ENCODE results near the gene INPP5F.
A peak's percentile ranks its signal among the peaks of the same experiment; 100 is the strongest.

The INPP5F gene

DNA sequence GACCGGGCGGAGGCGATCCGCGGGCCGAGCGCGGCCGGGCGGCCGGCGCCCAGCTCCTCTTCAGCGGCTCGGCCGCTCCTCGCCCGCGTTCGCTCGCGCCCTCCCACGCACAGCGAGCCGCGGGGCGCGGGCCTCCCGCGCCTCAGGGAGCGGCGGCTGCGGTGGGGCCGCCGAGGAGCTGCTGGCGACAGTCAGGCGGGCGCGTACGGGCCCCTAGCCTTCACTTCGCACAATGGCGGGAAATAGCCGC is 146.7 kb downstream of the INPP5F start, which contains the start of gene MCMBP:
Gene MCMBP (minus strand): TSS at position 234 of the 250 bp plus-strand sequence. CDS start 259 bp downstream, outside the sequence.
- TF ChIP-seq, protein P1, sequence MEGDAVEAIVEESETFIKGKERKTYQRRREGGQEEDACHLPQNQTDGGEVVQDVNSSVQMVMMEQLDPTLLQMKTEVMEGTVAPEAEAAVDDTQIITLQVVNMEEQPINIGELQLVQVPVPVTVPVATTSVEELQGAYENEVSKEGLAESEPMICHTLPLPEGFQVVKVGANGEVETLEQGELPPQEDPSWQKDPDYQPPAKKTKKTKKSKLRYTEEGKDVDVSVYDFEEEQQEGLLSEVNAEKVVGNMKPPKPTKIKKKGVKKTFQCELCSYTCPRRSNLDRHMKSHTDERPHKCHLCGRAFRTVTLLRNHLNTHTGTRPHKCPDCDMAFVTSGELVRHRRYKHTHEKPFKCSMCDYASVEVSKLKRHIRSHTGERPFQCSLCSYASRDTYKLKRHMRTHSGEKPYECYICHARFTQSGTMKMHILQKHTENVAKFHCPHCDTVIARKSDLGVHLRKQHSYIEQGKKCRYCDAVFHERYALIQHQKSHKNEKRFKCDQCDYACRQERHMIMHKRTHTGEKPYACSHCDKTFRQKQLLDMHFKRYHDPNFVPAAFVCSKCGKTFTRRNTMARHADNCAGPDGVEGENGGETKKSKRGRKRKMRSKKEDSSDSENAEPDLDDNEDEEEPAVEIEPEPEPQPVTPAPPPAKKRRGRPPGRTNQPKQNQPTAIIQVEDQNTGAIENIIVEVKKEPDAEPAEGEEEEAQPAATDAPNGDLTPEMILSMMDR (IDR thresholded peaks at IDR 0.05; ENCODE audit: insufficient read depth, low read depth, low read length, missing control alignments): no peak
- peak within 1 kb of the TSS; percentile 71 for H3K4me3 ChIP-seq (ENCODE audit: low read depth, low read length)
- DNase-seq (ENCODE audit: low read depth): no peak

- TF ChIP-seq, protein P1 (IDR thresholded peaks at IDR 0.05; ENCODE audit: insufficient read depth, low read depth, low read length, missing control alignments): no peak
- peak overlapping the region; percentile 71 for H3K4me3 ChIP-seq (ENCODE audit: low read depth, low read length)
- peak; percentile 94 for DNase-seq (ENCODE audit: low read depth)
These were observed 147.2 kb downstream of the INPP5F start for GRCh38 chr10:119872860-119873681.

- DNase-seq (ENCODE audit: low read depth): no peak
- TF ChIP-seq, protein P1 (IDR thresholded peaks at IDR 0.05; ENCODE audit: insufficient read depth, low read depth, low read length, missing control alignments): no peak
- no peak overlapping the region for H3K4me3 ChIP-seq (ENCODE audit: low read depth, low read length)
These were observed 152.7 kb downstream of the INPP5F start for GRCh38 chr10:119878524-119878923.

Measured in GM12865 (cell line).